Measurements from ENCODE around the gene CCSER1.

The CCSER1 gene

DNA sequence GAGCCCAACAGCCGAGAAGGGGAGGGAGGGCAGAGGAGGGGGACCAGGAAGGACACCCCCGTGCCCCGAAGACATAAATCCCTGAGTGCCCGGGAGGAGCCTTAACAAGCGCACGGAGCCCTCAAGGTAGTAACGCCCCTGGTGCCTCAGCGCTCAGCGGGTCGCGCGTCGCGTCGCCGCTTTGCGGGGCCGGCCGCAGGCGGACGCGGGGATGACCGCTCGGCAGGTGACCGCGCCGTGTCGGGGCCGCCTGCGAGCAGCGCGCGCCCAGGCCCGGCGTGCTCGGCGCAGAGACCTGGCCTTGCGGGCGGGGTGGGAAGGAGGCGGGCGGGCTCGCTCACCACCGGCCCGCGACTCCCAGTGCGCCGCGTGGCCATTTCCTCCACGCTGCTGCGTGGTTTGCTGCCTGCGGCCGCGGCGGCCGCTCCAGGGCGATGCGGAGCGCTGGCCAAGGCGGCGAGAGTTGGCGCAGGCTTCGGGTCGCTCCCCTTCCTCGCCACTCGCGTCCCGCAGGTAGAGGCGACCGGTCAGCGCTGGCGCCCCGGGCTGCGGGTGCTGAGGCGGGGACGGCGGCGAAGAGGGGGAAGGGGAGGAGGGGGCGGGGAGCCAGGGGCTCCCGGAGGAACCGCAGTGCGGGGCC lies 632 bp downstream of the CCSER1 start:
- DNase-seq (ENCODE audit: low spot score), result peak; percentile 29

DNA sequence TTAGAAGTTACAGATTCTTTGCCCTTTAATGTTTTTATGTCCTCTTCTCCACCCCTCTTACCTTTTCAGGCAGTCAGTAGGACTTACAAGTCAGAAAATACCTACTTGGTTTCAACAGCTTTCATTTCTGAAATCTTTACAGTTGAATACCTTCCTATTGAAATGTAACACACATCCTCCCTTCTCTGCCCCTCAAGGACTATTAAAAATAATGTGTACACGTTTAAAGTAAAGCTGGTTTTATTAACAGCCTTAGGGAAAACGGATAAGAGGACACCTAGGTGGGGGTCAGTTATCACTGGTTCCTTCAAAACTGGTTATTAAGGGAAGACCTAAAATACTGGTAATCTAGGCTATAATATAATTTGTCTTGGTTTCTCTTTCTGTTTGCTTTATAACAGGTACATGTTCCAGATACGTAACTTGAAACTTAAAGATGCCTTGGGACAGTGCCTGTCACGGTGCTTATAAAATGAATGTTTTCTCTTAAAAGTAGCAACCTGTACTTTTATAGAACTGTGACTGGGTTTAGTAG lies 1.8 kb downstream of the CCSER1 start:
- no peak for DNase-seq (ENCODE audit: low spot score)

DNA sequence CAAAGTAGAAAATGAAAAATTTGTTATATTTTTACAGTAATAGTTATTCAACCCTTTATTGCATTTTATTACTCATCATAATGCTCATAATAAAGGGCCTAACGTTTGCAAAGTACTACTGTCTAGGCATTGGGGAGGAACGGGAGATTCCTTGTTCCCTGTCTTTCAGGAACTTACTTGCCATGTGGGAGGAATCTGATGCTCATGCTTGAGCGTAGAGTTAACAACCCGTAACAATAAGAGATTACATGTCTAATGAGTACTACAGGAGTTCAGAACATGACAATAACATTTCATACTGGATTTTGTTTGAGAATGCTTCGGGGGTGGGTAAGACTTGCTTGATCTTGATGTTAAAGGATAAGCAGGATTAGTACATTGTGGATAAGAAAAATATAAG lies 2.9 kb downstream of the CCSER1 start:
- DNase-seq (ENCODE audit: low spot score), result no peak

DNA sequence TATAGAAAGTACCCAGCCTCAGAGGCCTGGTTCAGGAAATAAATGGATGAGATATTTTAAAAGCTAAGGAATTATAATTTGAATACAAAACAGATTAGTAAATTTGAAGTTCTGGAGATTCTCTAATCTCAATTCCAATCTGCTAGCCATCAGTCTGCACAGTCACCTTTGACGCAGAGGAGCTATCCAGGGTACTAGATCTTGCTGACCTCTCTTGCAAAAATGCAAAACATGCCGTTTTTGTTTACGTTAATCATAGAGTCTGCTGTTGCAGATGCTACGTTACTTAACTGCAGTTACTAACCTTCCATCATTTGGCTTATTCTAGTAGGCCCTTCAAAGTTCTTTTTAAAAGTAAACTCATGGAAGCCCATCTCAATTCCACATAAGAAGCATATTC lies 10.4 kb downstream of the CCSER1 start:
- no peak for DNase-seq (ENCODE audit: low spot score)

- no peak for DNase-seq (ENCODE audit: low spot score)
Observed at GRCh38 chr4:90142081-90142480, 14.9 kb downstream of the CCSER1 start.

GRCh38 chr4:90145319-90145718 lies 18.1 kb downstream of the CCSER1 start:
- no peak for DNase-seq (ENCODE audit: low spot score)

DNA sequence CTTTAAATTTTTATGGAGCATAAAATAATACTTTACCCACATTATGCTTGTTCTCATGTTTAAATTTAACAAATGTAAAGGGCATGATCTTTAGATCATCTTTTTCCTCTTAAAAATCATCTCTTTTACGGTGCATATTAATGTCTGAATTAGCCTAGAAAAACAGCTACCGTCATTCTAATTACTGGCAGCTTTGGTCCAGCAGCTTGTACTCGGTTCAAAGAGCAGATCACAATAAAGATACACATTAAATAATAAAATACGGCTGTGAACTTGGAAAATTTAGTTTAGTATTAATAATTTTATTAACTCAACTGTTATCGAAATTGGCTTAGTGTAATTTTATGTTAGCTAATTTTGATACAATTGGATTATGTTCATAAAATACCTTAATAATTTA lies 19.1 kb downstream of the CCSER1 start:
- DNase-seq (ENCODE audit: low spot score), result no peak

- no peak for DNase-seq (ENCODE audit: low spot score)
Observed at GRCh38 chr4:90148574-90149148, 21.5 kb downstream of the CCSER1 start.

- peak; percentile 12 for DNase-seq (ENCODE audit: low spot score)
Observed at GRCh38 chr4:90152024-90152423, 24.8 kb downstream of the CCSER1 start.

GRCh38 chr4:90159193-90159592 lies 32.0 kb downstream of the CCSER1 start:
- no peak for DNase-seq (ENCODE audit: low spot score)

DNA sequence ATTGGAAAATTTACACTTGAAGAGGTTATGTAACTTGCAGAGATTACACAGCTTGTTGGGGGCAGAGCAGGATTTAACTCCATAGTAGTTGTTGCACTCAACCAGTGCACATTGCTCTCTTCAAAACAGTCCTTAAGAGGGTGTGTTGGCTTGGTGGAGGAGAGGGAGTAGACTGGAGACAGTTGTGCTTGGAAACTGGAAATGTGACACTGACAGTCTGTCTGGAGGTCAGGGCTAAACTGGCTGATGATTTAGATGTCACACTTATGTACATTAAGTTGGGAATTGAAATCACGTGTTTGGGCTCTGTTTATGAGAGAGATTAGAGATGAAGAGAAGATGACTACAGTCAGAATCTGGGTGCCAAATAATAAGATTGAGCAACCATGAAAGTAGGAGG lies 32.9 kb downstream of the CCSER1 start:
- no peak for DNase-seq (ENCODE audit: low spot score)

GRCh38 chr4:90162566-90162965 lies 35.4 kb downstream of the CCSER1 start:
- DNase-seq (ENCODE audit: low spot score), result no peak

DNA sequence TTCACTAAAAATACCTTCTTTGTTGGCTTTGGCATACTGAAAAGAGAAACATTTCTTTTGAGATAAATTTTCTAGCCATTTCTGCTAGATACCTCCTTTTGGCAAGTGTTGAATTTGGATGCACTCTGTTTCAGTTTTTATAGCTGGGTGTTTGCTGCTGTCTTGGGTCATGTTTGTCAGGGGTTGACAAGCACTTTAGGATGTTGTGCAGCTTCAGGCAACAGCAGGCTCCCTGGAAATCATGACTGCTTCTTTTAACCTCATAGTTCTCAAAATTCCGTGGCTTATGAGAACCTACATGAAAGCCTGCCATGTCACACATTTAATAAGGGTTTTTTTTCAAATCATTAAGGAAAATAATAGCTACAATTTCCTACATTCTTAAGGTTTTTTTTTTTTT lies 36.7 kb downstream of the CCSER1 start:
- no peak for DNase-seq (ENCODE audit: low spot score)

GRCh38 chr4:90165883-90166282 lies 38.7 kb downstream of the CCSER1 start:
- no peak for DNase-seq (ENCODE audit: low spot score)

DNA sequence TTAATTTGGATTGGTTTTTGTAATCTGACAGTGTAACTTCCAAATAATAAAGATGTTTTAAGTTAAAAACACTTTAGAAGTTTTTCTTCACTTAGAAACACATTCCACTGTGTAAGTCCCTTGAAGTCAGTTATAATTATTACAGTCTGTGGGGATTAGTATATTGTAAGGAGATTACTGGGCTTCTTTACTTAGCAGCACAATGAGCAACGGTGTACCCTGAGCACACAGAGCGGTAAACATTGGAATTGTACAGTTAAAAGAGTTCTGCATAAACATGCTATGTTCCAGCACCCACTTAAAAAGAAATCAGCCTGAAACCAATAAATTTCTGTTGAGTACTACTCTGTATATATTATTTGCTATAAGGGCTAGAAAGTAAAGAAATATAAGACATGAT lies 44.3 kb downstream of the CCSER1 start:
- no peak for DNase-seq (ENCODE audit: low spot score)

DNA sequence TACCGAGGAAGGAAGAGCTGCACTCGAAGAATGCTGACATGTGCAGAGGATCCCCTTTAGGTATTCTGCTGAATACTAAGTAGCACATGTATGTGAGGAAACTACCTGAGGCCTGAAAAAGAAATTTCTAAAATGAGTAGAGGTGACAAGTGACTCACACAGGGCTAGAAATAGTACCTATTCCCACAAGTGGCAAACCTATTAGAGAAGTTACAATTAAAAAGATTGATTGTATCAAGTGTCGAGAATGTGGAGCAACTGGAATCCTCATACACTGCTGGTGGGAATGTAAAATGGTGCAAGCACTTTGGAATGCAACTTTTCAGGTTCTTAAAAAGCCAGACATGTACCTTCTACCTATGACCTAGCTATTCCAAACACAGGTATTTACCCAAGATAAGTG lies 47.4 kb downstream of the CCSER1 start:
- DNase-seq (ENCODE audit: low spot score), result no peak

DNA sequence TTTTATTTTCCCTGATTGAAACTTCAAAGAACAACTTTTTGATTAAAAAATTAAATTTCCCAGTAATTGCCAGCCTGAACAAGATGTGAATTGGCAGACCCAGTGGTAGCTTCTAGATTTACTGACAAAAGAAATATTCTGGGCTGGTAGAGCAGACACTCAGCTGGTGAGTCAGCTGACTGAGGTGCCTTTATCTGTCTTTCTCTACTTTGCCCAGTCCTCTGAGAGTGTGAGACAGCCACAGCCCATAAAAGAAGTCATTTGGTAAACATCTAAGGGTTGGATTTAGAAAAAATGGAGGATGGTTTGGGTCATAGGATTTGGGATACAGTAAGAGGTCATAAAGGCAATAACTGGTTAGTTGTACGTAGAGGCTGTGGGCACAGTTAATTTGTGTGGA lies 54.5 kb downstream of the CCSER1 start:
- no peak for DNase-seq (ENCODE audit: low spot score)

GRCh38 chr4:90183254-90183653 lies 56.1 kb downstream of the CCSER1 start:
- DNase-seq (ENCODE audit: low spot score), result no peak

DNA sequence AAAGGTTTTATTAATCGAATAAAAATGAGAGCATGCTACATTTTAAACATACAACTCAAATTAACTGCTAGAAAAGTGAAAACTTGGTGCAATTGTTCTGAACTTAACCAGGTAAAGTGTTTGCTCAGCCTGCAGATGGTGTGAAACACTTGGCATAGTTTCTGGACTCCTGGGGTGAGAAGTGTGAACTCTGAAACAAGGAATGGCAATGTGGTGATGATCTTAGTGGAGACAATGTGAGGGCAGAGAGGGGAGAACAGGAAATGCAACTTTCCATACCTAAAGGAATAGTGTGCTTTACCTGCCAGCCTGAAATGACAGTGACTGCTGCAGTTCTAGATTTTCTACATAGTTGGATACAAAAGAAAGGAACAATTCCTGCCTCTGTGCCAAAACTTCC lies 57.4 kb downstream of the CCSER1 start:
- DNase-seq (ENCODE audit: low spot score), result no peak

DNA sequence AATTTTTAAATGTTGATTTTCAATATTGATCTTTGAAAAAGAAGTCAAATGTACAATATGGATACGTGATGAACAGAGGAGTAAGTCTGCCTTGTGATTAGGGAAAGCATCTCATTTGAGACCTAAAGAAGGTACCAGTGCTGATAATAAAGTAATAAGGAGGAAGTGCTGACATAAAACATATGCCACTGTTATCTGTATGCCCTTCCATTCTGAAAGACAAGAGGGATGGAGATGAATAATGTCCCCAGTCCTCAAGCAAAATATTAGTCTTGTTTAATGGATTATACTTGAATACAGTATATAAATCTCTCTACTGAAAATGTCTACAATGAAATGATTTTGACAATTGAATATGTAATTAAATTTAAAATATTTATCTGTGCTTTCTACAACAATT lies 58.2 kb downstream of the CCSER1 start:
- peak; percentile 54 for DNase-seq (ENCODE audit: low spot score)

- no peak for DNase-seq (ENCODE audit: low spot score)
Observed at GRCh38 chr4:90186229-90186628, 59.0 kb downstream of the CCSER1 start.

- no peak for DNase-seq (ENCODE audit: low spot score)
Observed at GRCh38 chr4:90187148-90187884, 60.1 kb downstream of the CCSER1 start.

DNA sequence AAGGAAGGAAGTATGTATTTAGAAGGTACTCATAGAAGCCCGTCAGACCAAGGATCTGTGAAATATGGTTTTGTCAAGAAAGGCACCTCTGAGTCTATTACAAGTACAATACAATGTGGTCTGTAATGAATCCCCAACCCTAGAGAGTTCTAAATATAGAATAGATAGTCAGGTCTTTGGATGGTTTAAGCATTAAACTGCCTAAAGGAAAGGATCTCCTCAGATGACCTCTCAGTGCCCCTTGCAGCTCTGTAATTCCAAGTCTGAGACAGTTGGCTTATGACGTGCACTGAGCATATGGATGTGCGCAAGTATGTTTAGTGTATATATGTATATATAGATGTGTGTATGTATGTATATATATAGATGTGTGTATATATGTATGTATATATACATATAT lies 62.0 kb downstream of the CCSER1 start:
- DNase-seq (ENCODE audit: low spot score), result no peak
